Fibroblast of pulmonary artery (primary cell): Measurements from ENCODE around the gene VDR.
A peak's percentile ranks its signal among the peaks of the same experiment; 100 is the strongest.
"Not testable (repeated sequence)": the region's sequence is repeated elsewhere in the genome, so short reads cannot be mapped to it uniquely, and the experiment has no call there.

Source experiments
- DNase-seq: peaks from one replicate; pipeline ENCODE4 v3.0.0-alpha.2; 2010; ENCODE audit warnings: low read depth
- H3K4me3 ChIP-seq: replicated peaks from 2 replicates; pipeline ENCODE4 v1.5.1; 2011; ENCODE audit warnings: low read depth, mild to moderate bottlenecking, control low read depth, low read length, moderate library complexity
- TF ChIP-seq, protein P1 (sequence below): IDR thresholded peaks from 2 replicates; pipeline ENCODE4 v1.5.1; 2011; ENCODE audit warnings: mild to moderate bottlenecking, control low read depth, low read length, inconsistent platforms; ENCODE audit errors: missing control alignments

Gene VDR

GRCh38 chr12:47811072-47811396 is 93.8 kb downstream of the VDR start:
- TF ChIP-seq, protein P1, sequence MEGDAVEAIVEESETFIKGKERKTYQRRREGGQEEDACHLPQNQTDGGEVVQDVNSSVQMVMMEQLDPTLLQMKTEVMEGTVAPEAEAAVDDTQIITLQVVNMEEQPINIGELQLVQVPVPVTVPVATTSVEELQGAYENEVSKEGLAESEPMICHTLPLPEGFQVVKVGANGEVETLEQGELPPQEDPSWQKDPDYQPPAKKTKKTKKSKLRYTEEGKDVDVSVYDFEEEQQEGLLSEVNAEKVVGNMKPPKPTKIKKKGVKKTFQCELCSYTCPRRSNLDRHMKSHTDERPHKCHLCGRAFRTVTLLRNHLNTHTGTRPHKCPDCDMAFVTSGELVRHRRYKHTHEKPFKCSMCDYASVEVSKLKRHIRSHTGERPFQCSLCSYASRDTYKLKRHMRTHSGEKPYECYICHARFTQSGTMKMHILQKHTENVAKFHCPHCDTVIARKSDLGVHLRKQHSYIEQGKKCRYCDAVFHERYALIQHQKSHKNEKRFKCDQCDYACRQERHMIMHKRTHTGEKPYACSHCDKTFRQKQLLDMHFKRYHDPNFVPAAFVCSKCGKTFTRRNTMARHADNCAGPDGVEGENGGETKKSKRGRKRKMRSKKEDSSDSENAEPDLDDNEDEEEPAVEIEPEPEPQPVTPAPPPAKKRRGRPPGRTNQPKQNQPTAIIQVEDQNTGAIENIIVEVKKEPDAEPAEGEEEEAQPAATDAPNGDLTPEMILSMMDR = no peak
- no peak overlapping the region for H3K4me3 ChIP-seq
- no peak for DNase-seq

- DNase-seq, H3K4me3 ChIP-seq: not testable (repeated sequence)
Observed at GRCh38 chr12:47809518-47809917, 95.3 kb downstream of the VDR start.

GRCh38 chr12:47808574-47809365 is 96.0 kb downstream of the VDR start:
- TF ChIP-seq, protein P1 = peak; percentile 27
- no peak overlapping the region for H3K4me3 ChIP-seq
- no peak for DNase-seq

GRCh38 chr12:47808050-47808449 is 96.7 kb downstream of the VDR start:
- TF ChIP-seq, protein P1 = no peak
- H3K4me3 ChIP-seq = no peak overlapping the region
- DNase-seq = peak; percentile 62

GRCh38 chr12:47807338-47807737 is 97.5 kb downstream of the VDR start:
- no peak for DNase-seq
- no peak overlapping the region for H3K4me3 ChIP-seq
- TF ChIP-seq, protein P1 = no peak

- TF ChIP-seq, protein P1 = no peak
- H3K4me3 ChIP-seq = no peak overlapping the region
- peak; percentile 30 for DNase-seq
Observed at GRCh38 chr12:47805417-47805816, 99.4 kb downstream of the VDR start.

GRCh38 chr12:47804171-47804570 is 100.6 kb downstream of the VDR start:
- no peak overlapping the region for H3K4me3 ChIP-seq
- TF ChIP-seq, protein P1 = no peak
- DNase-seq = no peak
